Measurements from ENCODE around the gene HLA-DQA2.
"Not testable (repeated sequence)": the region's sequence is repeated elsewhere in the genome, so short reads cannot be mapped to it uniquely, and the experiment has no call there.

Gene HLA-DQA2

GRCh38 chr6:32741031-32741960, at the start of gene HLA-DQA2:
Gene HLA-DQA2 (plus strand): TSS chr6:32741391. CDS start chr6:32741444, 53 bp downstream.
- no peak for DNase-seq

- no peak for DNase-seq
These were observed 49.2 kb upstream of the HLA-DQA2 start for GRCh38 chr6:32692019-32692418.

GRCh38 chr6:32697031-32697430, 44.2 kb upstream of the HLA-DQA2 start:
- DNase-seq, result no peak

GRCh38 chr6:32700391-32701040, 40.7 kb upstream of the HLA-DQA2 start:
- DNase-seq, result peak; percentile 56

GRCh38 chr6:32703347-32703746, 37.8 kb upstream of the HLA-DQA2 start:
- DNase-seq, result no peak

- not testable (repeated sequence) for DNase-seq
These were observed 36.0 kb upstream of the HLA-DQA2 start for GRCh38 chr6:32705164-32705563.

GRCh38 chr6:32709625-32710024, 31.6 kb upstream of the HLA-DQA2 start:
- no peak for DNase-seq

GRCh38 chr6:32713241-32713640, 27.9 kb upstream of the HLA-DQA2 start:
- no peak for DNase-seq

GRCh38 chr6:32716396-32716795, 24.8 kb upstream of the HLA-DQA2 start:
- no peak for DNase-seq

GRCh38 chr6:32718879-32719278, 22.3 kb upstream of the HLA-DQA2 start:
- DNase-seq, result no peak

- DNase-seq, result no peak
These were observed 3.1 kb upstream of the HLA-DQA2 start for GRCh38 chr6:32738126-32738525.

GRCh38 chr6:32742374-32742773, 1.2 kb downstream of the HLA-DQA2 start:
- no peak for DNase-seq

GRCh38 chr6:32744776-32745175, 3.6 kb downstream of the HLA-DQA2 start:
- DNase-seq, result no peak

GRCh38 chr6:32745649-32746048, 4.5 kb downstream of the HLA-DQA2 start:
- DNase-seq, result not testable (repeated sequence)

- DNase-seq, result no peak
These were observed 11.4 kb downstream of the HLA-DQA2 start for GRCh38 chr6:32752580-32752979.

- DNase-seq, result no peak
These were observed 18.5 kb downstream of the HLA-DQA2 start for GRCh38 chr6:32759669-32760068.

- no peak for DNase-seq
These were observed 19.9 kb downstream of the HLA-DQA2 start for GRCh38 chr6:32761072-32761471.

- DNase-seq, result no peak
These were observed 20.4 kb downstream of the HLA-DQA2 start for GRCh38 chr6:32761548-32761947.

- DNase-seq, result no peak
These were observed 22.2 kb downstream of the HLA-DQA2 start, which contains the start of gene HLA-DQB2 for GRCh38 chr6:32763421-32763820. Gene HLA-DQB2 (minus strand): TSS chr6:32763532. CDS start chr6:32763470, 62 bp downstream.

- no peak for DNase-seq
These were observed 22.9 kb downstream of the HLA-DQA2 start for GRCh38 chr6:32764048-32764447.

- DNase-seq, result no peak
These were observed 31.5 kb downstream of the HLA-DQA2 start for GRCh38 chr6:32772656-32773055.

GRCh38 chr6:32774426-32774825, 33.2 kb downstream of the HLA-DQA2 start:
- DNase-seq, result no peak

GRCh38 chr6:32775071-32775470, 33.9 kb downstream of the HLA-DQA2 start:
- no peak for DNase-seq

GRCh38 chr6:32779036-32779435, 37.8 kb downstream of the HLA-DQA2 start:
- no peak for DNase-seq
